Superior temporal gyrus (tissue), 1 donor: Measurements from ENCODE around the gene OSBPL10.

ENCODE experiments used
- DNase-seq: peaks from one replicate; pipeline ENCODE4 v3.0.0-alpha.2; 2016; ENCODE audit errors: extremely low spot score

OSBPL10 gene

DNA sequence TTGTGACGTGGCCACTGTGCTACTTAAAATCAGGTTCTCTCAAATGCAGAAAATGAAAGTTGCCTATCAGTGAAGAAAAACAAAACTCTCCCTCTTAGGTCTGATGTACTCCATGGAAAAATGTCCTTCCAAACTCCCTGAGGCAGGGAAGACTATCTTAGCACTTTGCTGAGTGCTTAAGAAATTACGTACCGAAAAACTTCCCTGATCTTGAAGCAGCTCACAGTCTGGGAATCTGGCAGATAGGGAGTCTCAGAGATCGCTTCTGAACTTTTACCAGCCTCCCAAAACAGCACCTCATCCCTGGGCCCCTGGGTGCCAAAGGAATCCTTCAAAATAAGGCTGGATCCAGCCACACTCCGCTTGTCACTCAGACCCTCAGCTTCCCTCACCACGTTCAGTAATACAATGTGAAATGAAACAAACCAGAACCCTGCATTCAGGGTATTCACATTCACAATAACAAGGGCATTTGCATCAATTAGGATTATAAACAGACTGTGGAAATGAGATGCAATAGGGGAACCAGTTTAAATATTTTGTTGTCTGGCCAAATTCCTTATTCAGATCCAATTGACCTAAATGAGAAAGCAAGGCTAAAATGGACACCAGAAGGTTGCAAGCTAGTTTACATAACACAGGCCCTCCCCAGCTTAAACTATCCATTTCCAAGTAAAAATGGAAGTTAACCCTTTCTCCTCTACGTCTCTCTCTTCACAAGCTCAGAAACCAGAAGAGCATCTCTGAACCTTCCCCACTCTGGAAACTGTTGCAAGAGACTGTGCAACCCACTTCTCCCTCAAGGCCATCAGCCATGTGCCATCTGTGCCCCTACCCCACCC lies 20.9 kb downstream of the OSBPL10 start:
- DNase-seq, result peak; percentile 42

DNA sequence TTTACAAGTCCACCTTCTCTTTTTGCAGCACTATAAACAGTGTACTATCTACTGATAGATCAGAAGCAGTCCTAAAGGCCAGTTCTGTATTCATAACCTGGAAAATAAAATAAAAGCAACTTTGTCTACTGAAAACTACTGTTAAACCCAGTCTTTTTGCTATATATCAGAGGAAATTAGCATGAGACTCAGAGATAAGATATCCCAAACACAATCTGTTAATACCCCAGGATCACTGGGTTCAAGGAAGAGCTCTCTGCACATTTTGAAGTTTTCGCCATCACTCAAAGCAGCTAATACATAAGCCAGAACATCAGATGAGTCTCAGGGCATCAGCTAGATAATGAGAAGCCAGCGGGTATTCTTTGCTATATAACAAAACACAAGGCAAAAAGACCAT lies 21.8 kb downstream of the OSBPL10 start:
- DNase-seq, result no peak

DNA sequence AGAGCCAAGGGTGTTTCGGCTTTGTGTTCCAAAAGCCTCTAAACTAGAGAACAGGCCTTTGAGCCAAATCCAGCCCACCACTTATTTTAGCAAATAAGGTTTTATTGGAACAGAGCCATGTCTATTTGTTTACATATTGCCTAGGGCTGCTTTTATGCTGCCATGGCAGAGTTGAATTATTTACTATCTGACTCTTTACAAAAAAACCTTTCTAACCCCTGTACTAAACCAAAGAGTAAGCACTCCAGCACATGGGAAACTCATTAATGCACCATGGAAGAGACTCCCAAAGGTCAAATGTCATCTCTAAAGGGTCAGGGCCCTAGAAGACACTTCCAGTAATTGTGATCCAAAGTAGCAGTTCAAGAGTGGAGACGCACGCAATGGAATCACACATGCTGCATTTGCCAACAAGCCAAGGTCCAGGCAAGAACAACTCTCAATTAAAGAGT lies 22.3 kb downstream of the OSBPL10 start:
- DNase-seq, result no peak

DNA sequence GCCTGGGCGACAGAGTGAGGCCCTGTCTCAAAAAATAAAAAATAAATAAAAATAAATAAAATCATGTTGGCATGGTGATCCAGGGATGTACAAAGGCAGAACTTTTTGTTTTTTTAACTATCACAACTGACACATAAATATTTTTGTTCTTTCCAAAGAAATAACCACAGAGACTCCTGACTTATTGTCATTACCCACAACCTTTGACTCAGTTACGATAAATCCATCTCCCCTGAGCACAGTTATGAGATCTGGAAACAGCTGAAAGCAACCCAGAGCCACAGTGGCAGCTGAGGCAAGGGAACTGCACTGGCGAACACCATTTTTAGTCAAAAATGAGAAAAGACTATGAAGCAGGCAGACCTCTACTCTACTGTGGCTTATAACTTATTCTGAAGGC lies 24.0 kb downstream of the OSBPL10 start:
- DNase-seq, result no peak

DNA sequence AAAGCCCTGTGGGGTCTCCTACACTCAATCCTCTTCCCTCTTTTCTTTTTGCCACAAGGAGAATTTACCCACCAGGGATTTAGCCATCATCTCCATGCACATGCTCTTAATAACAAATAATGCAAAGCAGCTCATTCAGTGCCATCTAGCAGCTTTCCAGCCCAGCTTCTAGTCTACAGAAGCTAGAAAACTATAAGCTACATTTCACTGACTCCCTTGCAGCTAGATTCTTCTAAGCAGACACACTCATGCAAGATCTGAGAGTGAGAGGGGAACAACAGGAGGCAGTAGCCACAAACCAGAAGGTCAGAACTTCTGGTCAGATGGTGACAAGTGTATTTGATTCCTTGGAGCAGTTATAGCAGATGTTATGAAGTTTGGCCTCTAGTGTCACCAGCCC lies 25.5 kb downstream of the OSBPL10 start:
- DNase-seq, result no peak

DNA sequence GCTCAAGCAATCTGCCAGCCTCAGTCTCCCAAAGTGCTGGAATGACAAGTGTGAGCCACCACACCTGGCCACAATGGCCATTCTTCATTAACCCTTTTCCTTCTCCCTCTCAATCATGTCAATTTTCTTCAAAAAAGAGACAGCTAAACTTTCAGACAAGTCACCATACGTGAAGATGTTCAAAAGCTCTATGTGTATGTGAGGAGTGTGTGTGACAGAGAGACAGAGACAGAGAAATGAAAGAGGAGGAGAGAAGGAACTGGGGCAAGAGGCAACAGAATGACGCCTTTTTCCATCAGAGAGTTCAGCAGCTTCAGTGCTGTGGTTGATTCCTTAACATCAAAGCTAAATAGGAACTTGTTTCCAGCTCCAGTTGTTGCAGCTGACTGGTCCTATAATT lies 27.4 kb downstream of the OSBPL10 start:
- DNase-seq, result no peak

DNA sequence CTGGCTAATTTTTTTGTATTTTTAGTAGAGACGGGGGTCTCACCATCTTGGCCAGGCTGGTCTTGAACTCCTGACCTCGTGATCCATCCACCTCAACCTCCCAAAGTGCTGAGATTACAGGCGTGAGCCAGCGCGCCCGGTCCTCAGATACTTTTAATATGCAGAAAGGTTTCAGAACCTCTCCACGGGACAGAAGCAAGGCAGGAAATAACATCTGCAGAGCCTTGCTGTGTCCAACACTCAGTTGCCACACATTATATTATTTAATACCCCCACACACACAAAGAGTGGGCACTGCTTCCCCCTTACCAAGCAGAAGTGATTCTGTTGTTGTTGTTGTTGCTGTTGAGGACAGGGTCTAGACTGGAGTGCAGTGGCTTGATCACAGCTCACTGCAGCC lies 28.0 kb downstream of the OSBPL10 start:
- no peak for DNase-seq

DNA sequence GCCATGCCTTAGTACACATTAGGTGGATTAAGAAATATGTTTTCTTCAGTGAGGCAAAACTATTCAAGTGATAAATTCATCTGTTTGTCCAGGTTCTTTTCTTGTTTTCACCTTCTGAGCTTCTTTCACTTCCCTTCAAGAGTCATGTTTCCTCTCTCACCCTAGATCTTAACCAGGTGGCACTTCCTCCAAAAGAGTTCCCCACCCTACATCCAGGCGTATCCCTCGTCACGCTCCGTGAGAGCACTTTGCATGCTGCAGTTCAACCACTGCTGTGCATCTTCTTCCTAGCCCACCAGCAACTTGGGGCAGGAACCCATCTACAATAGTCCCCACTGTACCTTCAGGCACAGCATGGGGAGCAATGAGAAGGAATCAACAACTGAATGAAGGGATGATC lies 28.9 kb downstream of the OSBPL10 start:
- no peak for DNase-seq

DNA sequence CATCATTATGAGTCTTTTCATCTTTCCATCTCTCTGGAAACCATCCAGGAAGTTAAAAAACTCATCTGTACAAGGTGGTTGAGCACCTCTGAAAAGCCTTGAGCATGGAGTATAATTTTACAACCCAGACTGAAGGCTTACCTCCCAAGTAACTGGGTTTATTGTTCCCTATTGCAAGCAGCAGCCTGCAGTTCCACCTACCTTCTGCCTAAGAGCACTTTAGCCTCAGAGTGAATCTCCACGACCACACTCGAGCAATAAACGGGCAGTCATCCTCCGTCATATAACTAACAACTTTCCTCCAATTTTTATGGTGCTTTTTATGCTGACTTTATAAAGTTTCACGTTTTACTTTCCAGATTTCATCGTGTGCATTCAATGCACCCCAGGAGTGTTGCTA lies 32.8 kb downstream of the OSBPL10 start:
- no peak for DNase-seq

DNA sequence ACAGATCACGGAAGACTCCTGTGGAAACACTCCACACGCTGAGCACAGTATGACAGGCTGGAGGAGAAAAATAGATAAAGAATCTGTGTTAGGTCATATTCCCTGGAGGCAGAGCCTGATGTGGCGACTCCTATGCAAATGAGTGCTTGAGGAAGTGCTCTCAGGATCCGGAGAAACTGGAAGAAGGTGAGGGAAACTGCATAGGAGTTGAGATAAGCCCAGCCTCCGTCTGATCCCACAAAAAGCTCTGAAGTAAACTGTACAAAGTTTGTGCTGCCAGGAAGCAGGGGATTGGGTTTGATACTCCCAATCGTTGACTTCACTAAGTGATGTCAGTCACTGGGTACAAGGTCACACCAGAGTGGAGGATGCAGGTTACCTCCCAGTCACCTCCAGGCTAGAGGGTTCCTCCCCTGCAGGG lies 33.4 kb downstream of the OSBPL10 start:
- no peak for DNase-seq

DNA sequence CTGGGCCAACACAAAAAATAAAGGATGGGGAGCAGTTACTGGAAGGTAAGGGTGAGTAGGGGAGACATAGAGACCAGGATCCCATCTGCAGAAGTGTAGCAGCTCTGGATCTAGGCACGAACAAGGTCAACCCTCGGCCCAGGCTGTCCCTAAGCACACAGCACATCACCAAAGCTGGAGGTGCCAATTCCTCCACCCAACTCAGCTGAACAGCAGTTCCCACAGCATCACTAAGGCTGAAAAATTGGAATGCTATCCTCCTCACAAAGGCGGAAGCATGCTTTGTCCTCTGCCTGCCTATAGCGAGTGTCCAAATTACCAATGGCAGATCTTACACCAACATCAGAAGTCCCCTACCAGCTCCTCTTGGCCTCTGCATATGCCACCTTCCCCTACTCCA lies 33.9 kb downstream of the OSBPL10 start:
- no peak for DNase-seq

DNA sequence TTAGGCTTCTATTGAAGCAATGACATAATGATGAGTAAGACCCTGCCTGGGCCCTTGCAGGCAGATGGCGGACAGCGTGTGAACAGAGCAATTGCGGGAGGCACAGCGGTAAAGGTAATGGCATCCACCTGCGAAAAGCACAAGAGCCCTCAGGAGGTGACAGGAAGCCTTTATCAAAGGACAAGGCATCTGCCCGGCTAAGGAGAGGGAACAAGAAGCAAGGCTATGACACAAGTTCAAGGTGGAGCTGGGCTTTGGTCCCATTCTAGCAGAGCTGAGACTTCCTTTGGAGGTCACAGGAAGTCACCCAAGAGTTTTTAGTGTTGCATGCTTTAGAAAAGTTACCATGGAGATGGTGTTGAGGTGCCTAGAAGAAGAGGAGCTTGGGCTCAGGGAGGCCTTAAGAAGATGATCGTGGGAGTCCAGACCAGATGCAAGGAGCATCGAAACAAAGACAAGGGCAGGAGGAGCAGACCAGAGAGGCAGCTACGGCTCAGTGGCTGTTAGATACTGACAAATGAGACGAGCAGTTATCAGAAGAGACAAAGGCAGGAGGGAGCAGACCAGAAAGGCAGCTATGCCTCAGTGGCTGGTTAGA lies 34.5 kb downstream of the OSBPL10 start:
- DNase-seq, result no peak

DNA sequence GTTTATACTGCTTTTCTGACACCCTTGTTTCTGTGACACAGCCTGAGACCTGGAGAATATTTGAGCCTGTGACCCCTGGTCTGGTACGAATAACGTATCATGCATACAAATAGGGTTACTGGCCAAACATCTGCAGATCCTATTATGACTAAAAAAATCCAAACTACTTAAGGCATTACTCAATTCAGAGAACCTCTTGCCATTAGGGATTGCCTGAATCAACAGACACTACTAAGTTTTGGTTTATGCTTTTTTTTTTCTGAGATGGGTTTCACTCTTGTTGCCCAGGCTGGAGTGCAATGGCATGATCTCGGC lies 35.4 kb downstream of the OSBPL10 start:
- no peak for DNase-seq

DNA sequence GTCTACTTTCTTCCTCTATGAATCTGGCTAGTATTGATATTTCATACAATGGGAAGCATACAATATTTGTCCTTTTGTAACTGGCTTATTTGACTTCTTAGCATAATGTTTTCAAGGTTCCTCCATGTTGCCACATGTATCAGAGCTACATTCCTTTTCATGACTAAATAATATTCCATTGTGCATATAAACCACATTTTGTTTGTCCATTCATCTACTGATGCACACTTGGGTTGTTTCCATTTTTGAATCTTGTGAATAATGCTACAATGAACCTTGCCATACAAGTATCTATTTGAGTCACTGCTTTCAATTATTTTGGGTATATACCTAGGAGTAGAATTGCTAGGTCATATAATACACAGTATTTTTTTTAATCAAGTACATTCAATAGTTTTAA lies 38.0 kb downstream of the OSBPL10 start:
- no peak for DNase-seq

DNA sequence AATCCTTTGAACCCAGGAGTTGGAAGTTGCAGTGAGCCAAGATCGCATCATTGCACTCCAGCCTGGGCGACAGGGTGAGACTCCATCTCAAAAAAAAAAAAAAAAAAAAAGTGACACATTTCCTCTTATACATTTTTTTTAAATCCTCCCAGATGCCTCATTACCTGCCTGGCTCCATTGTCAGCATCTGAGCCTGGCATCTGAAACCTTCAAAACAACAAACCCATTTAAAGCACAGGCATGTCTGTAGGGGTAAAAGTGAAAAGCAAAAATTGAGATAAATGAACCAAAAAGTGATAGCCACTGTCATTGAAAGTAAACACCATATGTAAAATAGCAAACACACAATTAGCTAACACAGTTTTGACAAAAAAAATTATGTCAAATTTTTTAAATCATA lies 38.6 kb downstream of the OSBPL10 start:
- no peak for DNase-seq

DNA sequence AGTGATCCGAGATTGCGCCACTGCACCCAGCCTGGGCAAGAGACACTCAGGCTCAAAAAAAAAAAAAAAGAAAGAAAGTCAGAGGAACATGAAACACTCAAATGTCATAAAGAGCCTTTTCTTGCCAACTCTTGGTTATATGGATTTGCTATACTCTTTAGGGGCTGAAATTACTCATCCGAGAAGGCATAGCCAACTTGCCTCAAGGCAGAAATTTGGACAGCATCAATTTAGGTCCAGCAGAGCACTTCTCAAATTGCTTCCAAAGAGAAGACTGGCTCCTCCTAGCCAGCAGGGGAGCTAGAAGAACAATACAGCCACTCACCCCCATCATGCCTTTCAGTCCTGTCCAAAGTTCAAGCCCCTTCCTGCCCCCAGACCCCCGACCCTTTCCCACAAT lies 43.8 kb downstream of the OSBPL10 start:
- DNase-seq, result no peak

DNA sequence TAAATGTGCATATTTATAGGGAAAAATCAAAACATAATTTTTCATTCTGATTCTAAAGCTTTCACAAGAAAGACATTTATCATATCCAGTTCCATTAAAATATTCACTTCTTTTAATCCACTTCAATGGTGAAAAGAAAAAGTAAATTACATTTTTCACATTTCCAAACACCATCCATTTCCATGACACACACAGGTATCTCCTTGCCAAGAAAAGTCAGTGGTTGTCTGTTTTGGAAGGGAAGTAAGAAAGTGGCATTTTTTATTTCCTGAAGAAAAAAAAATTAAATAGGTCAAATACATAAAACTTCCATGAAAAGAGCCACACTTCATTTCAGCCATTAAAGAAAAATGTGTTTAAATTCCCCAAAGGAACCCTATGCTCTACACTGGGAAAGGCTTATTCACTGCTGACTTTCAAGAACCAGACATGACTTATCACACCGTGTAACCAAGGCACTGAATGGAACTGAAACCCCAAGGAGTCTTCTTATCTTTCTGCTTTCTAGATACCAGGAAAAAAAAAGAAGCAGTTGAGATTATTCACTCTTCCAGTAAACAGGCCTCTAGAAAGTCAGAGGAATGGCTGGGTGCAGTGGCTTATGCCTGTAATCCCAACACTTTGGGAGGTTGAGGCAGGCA lies 44.5 kb downstream of the OSBPL10 start:
- DNase-seq, result no peak

DNA sequence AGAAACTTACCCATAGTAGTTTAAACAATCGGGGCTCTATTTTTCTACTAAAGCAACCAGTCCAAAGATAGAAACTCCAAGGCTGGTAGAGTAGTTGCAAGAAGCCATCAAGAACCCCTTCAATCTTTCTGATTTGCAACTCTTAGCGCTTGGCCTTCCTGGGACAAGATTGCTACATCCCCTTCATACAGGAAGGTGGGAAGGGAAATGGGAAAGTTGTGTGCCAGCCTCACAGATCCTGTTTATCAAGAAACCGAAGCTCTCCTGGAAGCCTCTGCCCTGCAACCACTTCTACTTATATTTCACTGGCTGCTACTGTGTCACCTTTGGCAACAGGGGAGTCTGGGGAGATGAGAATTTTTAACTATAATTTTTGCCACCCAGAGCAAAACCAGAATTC lies 46.2 kb downstream of the OSBPL10 start:
- no peak for DNase-seq

DNA sequence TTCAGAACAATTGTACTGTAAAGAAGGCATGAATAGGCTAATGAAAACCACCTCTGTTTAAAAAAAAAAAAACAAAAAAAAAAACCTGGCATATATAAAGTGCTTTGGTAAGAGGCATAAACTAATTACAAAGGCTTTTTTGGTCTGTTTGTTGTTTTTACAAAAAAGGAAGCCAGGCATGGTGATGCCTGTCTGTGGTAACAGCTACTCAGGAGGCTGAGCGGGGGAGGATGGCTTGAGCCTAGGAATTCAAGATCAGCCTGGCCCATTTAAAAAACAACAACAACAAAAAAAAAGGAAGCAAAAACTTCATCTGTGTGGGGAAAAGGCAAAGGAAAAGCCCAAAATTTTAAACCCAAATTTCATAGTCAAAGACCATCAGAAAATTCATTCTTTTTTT lies 47.0 kb downstream of the OSBPL10 start:
- DNase-seq, result no peak

DNA sequence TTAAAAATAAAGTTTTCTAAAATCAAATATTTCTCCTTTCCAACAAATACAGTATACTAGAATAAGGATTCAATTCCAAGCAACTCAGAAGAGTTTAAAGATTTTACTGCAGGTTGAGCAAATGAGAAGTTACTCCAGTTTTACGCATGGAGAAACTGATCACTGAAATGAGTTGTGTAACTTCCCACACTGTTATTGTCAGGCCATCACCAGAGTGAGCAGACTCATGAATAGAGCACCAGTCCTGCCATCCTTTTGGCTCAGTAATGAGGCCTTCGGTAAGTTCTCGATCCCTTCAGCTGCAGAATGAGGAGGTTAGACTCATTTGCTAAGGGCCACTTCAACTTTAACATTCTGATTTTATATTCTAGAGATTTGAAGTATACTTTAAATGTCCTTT lies 48.1 kb downstream of the OSBPL10 start:
- no peak for DNase-seq

DNA sequence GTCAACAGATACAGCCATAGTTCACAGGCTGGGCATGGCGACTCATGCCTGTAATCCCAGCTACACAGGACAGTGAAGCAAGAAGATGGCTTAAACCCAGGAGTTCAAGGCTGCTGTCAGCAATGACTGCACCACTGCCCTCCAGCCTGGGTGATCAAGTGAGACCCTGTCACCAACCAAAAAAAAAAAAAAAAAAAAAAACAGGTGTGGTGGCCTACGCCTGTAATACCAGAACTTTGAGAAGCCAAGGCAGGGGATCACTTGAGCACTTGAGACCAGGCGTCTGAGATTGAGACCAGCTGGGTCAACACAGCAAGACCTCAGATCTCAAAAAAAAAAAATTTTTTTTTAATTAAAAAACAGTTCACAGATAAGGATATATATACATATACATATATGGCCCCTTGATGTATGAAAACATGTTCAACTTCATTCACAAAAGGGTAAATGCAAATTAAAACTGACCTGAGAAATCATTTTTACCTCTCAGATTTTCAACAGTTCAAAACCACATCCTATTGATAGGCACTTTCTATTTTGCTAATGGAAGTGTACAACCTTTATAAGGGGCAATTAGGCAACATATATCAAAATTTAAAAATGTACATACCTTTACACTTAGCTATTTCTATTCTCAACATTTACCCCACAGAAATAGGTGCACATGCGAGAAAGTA lies 51.1 kb downstream of the OSBPL10 start:
- DNase-seq, result no peak

DNA sequence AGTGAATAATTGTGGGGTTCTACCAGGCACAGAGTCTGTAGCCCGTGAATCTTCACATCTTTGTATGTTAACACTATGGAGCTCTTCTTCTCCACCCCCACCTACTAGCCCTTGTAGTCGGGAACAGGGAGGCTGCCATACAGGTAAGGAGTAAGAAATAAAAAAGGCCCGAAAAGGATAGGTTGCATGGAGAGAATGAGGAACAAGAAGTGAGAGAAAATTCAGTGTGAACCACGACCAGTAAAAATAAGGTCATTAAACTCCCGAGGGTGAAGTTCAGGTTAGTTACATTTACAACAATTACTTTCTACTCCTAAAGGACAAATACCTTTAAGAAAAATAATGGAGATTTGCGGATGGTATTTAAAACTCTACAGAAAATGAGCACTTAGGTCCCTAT lies 53.3 kb downstream of the OSBPL10 start:
- no peak for DNase-seq

DNA sequence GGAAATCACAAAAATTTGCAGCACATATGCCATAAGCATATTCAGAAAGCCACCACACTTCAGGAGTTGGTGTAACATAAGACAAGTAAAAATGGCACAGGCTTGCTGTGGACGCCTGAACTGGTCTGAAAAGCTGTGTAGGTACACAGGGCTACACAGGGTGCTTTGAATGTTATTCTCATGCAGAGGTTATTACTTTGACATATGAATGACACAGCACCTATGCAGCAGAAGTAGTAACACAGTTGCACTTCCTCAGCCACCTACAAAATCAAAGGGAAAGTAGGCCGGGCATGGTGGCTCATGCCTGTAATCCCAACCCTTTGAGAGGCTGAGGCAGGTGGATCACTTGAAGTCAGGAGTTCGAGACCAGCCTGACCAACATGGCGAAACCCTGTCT lies 54.5 kb downstream of the OSBPL10 start:
- DNase-seq, result no peak
